EL (cell line): ENCODE measurements around the gene ATP7B.
A peak's percentile ranks its signal among the peaks of the same experiment; 100 is the strongest.
"Not testable (repeated sequence)": the region's sequence is repeated elsewhere in the genome, so short reads cannot be mapped to it uniquely, and the experiment has no call there.

Experiments
- DNase-seq: peaks from one replicate; pipeline ENCODE4 v3.0.0-alpha.2; 2016

The ATP7B gene

DNA sequence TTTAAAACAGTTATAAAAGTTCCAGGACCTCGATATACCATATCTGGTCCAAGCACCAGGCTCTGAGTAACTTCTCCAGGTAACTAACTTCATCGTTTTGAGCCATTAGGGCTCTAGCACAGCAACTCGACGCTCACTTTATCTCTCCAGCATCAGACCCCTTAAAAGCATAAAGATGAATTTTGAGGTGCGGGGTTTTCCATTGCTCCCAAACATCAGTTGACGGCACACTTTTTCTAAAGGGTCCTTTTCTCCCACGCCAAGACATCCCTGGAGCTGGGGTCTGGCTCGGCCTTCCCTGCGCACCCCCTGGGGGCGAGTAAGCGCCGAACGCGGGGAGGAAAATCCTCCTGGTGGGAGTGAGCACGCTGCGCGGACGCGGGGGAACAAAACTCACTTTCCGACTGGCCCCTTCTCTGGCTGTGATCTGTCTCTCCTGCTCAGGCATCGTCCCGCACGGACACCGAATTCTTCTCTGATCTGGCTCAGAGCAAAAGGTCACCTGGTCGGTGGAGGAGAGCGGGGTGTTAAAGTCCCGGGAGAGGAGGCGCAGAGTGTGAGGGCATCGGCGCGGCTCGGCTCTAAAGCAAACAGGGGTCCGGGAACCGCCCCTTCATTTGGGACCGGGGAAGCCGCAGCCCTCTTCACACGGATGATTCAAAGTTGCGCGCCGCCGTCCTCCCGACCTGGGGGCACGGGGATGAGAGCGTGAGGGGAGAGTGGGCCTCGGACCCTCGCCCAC is at the start of gene ATP7B:
Gene ATP7B, minus strand, starts transcription at position 561 of the 742 bp plus-strand sequence. Its CDS starts 113 bp downstream, at position 448.
- peak; percentile 21 for DNase-seq

- DNase-seq = no peak
Observed at GRCh38 chr13:52053460-52053859, 42.2 kb upstream of the ATP7B start.

GRCh38 chr13:52051400-52051799 is 40.1 kb upstream of the ATP7B start:
- DNase-seq = no peak

DNA sequence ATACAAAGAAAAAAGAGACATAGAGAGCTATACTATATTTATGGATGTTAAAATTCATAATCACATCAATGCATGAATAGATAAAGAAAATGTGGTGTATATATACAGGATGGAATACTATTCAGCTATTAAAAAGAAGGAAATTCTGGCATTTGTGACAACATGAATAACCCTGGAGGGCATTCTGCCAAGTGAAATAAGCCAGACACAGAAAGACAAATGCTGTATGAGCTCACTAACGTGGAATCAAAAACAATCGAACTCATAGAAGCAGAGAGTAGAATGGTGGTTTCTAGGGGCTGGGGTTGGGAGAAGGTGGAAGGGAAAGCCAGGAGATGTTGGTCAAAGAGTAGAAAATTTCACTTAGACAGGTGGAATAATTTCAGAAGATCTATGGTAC is 37.3 kb upstream of the ATP7B start:
- peak; percentile 6 for DNase-seq

GRCh38 chr13:52047463-52047862 is 36.2 kb upstream of the ATP7B start:
- DNase-seq = no peak

DNA sequence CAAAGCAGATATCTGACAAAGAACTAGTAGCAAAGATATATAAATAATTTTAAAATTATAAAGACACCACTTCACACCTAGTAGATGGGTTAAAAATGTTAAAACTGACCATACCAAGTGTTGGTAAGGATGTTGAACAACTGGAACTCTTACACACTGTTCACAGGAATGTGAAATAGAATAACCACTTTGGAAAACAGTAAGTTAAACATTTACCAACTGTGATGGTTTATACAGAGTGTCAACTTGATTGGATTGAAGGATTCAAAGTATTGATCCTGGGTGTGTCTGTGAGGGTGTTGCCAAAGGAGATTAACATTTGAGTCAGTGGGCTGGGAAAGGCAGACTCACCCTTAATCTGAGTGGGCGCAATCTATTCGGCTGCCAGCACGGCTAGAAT is 32.4 kb upstream of the ATP7B start:
- no peak for DNase-seq

GRCh38 chr13:52036037-52036436 is 24.8 kb upstream of the ATP7B start:
- no peak for DNase-seq

GRCh38 chr13:52034616-52035226 is 23.5 kb upstream of the ATP7B start:
- no peak for DNase-seq

GRCh38 chr13:52033039-52033438 is 21.8 kb upstream of the ATP7B start:
- no peak for DNase-seq

GRCh38 chr13:52030401-52030800 is 19.2 kb upstream of the ATP7B start:
- DNase-seq = not testable (repeated sequence)

- DNase-seq = no peak
Observed at GRCh38 chr13:52029569-52029968, 18.3 kb upstream of the ATP7B start.

GRCh38 chr13:52027832-52028231 is 16.6 kb upstream of the ATP7B start:
- DNase-seq = no peak

DNA sequence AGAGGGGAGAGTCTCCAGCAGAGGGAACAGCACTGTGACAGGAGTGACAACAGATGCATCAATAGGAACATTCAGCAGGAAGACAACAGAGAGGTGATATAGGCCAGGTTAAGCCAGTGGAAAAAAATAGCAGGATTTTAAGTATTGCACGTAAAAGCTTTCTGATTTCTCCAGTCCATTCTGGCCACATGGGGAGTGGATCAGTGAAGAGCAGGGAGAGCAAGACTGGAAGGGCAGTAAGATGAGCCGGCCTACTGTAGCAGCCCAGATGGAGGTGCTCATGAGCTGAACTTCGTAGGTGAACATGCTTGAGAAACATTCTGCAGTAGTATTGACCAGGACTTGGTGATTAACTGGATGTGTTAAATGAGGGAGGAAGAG is 15.0 kb upstream of the ATP7B start:
- DNase-seq = no peak

- no peak for DNase-seq
Observed at GRCh38 chr13:52025475-52026245, 14.4 kb upstream of the ATP7B start.

DNA sequence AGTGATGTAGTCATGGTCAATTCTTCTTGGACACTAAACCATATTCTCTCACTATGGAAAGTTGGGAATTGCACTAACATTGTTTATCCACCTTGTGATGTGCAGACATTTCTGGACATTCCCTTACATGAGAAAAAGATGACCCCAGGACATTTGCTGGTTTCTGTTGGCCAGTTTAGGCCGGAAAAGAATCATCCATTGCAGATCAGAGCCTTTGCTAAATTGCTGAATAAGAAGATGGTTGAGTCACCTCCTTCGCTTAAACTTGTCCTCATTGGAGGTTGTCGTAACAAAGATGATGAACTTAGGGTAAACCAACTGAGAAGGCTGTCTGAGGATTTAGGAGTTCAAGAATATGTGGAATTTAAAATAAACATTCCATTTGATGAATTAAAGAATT is 13.2 kb upstream of the ATP7B start, which contains the start of gene UTP14C:
Gene UTP14C, plus strand, starts transcription at position 211 of the 400 bp plus-strand sequence. CDS start 4,114 bp downstream, outside the sequence.
- DNase-seq = no peak

DNA sequence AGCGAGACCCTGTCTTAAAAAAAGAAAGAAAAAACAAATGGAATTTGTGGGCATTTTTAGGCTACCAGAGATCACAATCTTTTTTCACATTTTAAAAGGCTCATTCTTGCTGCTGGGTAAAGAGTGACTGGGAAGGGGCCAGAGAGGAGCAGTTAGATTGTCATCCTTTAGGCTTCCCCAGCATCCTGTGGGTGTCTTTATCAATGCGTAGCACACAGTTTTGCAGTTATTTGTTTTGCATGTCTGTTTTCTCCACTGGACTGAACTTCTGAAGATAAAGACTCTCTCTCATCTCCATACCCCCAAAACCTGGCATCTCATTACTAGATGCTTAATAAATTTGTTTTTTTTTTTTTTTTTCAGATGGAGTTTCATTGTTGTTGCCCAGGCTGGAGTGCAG is 11.1 kb upstream of the ATP7B start:
- DNase-seq = no peak

DNA sequence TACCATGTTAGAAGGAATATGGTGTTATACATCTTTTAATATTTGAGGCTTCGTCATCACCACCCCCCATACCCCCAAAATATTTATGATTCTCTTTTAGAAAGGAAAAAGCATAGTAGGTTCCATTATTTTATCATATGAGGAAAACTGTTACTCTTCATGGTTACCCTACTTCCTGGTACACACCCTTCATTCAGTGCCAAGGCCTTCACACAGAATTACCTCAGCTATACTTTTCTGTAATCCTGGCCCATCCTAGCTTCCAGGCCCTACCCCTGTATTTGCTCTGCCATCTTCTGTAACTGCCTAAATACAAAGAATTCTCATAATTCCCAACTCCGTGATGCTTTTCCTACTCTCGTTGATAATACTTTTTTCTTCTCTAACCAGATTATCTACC is 8.9 kb upstream of the ATP7B start:
- no peak for DNase-seq

DNA sequence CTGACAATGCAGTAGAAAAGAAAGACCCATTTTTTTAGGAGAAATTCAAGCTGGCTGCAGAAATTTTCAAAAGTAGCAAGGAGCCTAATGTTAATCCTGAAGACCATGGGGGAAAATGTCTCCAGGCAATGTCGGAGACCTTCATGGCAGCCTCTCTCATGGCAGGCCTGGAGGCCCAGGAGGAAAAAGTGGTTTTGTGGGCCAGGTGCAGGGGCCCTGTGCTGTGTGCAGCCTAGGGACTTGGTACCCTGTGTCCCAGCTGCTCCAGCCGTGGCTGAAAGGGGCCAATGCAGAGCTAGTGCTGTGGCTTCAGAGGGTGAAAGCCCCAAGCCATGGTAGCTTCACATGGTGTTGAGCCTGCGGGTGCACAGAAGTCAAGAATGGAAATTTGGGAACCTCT is 5.0 kb upstream of the ATP7B start:
- DNase-seq = no peak

DNA sequence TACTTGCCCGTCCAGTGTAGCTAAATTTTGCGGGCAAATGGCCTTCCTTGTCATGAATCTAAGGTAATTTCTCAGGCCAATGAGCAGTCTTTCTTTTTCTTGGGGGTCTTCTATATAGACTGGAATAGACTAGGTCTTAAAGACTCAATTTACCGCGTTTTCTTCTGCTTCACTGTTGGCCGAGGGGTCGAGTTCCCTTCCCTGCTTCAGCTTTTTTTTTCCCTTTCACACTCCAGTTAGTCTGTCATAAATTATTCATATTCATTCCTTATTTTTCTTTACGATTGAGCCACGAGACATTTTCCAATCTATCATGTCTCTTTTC is 1.2 kb upstream of the ATP7B start:
- DNase-seq = no peak

GRCh38 chr13:52011632-52012511 is 622 bp upstream of the ATP7B start, which contains the start of gene ALG11:
Gene ALG11 (plus strand): TSS chr13:52012398. CDS start chr13:52012419, 21 bp downstream.
- peak; percentile 98 for DNase-seq

DNA sequence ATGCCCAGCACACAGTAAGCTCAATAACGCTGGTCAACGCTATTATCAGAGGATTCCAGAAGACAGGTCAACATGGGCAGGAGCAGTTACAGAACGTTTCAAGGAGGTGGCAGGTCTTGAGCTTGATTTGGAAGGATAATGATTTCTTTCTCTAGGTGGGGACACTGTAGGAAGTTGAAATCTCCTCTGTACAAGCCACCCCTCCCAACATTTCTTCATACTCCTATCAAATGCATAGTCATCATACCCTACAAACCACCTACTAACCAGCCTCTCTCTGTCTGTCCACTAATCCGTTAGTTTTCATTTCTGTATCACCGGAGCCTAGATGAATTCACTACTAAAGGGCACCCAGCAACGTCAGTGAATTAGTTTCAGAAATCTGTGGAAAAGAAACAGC is 1.3 kb downstream of the ATP7B start:
- no peak for DNase-seq

GRCh38 chr13:52006523-52007245 is 4.6 kb downstream of the ATP7B start:
- no peak for DNase-seq
